Fibroblast of lung (primary cell): ENCODE measurements around the gene ALG8.

Source experiments
- EZH2 ChIP-seq: IDR thresholded peaks from 2 replicates; pipeline ENCODE4 v1.5.1; 2012; ENCODE audit warnings: low read length, control low read depth, mild to moderate bottlenecking; ENCODE audit errors: missing control alignments
- TF ChIP-seq, protein P1 (sequence below), 2 donors: IDR thresholded peaks in 1 of 2; conservative IDR thresholded peaks in 1 of 2; 1 replicate in 1 of 2; 2 replicates in 1 of 2; pipeline ENCODE4 v1.5.1; 2011 to 2012; ENCODE audit warnings: low read length in 2 of 2, control low read depth in 1 of 2, inconsistent platforms in 1 of 2, low read depth in 1 of 2, mild to moderate bottlenecking in 1 of 2

DNA sequence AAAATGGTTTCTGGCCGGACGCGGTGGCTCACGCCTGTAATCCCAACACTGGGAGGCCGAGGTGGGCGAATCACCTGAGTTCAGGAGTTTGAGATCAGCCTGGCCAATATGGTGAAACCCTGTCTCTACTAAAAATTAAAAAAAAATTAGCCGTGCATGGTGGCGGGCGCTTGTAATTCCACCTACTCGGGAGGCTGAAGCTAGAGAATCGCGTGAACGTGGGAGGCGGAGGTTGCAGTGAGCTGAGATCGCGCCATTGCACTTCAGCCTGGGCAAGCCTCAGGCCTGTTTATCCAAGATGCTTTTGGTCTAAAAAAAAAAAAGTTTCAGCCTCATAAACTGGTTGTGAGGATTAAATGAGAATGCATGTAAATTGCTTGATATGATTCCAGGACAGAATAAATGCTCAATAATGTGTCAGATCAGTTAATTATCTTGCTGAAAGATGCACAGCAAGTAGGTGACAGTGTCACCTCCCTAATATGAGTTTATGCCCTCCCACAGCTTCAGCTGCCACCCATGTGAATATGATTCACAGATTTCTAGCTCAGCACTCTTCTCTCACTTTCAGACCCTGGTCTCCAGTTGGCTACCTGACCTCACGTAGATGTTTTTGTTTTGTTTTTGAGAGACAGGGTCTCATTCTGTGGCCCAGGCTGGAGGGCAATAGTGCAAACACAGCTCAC lies 1.1 kb upstream of the ALG8 start:
- TF ChIP-seq, protein P1, sequence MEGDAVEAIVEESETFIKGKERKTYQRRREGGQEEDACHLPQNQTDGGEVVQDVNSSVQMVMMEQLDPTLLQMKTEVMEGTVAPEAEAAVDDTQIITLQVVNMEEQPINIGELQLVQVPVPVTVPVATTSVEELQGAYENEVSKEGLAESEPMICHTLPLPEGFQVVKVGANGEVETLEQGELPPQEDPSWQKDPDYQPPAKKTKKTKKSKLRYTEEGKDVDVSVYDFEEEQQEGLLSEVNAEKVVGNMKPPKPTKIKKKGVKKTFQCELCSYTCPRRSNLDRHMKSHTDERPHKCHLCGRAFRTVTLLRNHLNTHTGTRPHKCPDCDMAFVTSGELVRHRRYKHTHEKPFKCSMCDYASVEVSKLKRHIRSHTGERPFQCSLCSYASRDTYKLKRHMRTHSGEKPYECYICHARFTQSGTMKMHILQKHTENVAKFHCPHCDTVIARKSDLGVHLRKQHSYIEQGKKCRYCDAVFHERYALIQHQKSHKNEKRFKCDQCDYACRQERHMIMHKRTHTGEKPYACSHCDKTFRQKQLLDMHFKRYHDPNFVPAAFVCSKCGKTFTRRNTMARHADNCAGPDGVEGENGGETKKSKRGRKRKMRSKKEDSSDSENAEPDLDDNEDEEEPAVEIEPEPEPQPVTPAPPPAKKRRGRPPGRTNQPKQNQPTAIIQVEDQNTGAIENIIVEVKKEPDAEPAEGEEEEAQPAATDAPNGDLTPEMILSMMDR (conservative IDR thresholded peaks at IDR 0.05 in 1 of 2, IDR thresholded peaks at IDR 0.05 in 1 of 2; ENCODE audit: low read depth in 1 of 2, low read length in 2 of 2), result no peak
- TF ChIP-seq EZH2, result no peak
